Measurements from ENCODE around the gene RNF217. TPM values are rescaled to one million over a fixed set of nuclear protein-coding genes. Genes with fewer than 3 reads are reported as not detected.

The RNF217 gene
- total RNA-seq, 1 experiment from 2014 or later = 12.2 TPM

GRCh38 chr6:124963416-124963785 is 1.2 kb downstream of the RNF217 start (continued):
- TF ChIP-seq ZNF281 (CRISPR knock-in tag; IDR thresholded peaks at IDR 0.05) = no peak
- no peak for TF ChIP-seq GTF2I (CRISPR knock-in tag; conservative IDR thresholded peaks at IDR 0.05)
- TF ChIP-seq CREB1 (CRISPR knock-in tag; IDR thresholded peaks at IDR 0.05) = no peak
- no peak for TF ChIP-seq NFE2L1 (CRISPR knock-in tag; IDR thresholded peaks at IDR 0.05)
- TF ChIP-seq ZNF317 (CRISPR knock-in tag; IDR thresholded peaks at IDR 0.05; ENCODE audit: borderline replicate concordance, low read depth) = no peak
- no peak for TF ChIP-seq SOX15 (CRISPR knock-in tag; IDR thresholded peaks at IDR 0.05)
- TF ChIP-seq STAT6 (CRISPR knock-in tag; conservative IDR thresholded peaks at IDR 0.05; ENCODE audit: low read depth) = no peak
- TF ChIP-seq ETV6 (CRISPR knock-in tag; IDR thresholded peaks at IDR 0.05) = no peak
- TF ChIP-seq JUN (CRISPR knock-in tag; IDR thresholded peaks at IDR 0.05) = no peak
- TF ChIP-seq SMAD3 (CRISPR knock-in tag; IDR thresholded peaks at IDR 0.05; ENCODE audit: borderline replicate concordance) = no peak
- TF ChIP-seq CTCF (IDR thresholded peaks at IDR 0.05) = no peak
- no peak for TF ChIP-seq SMAD4 (CRISPR knock-in tag; IDR thresholded peaks at IDR 0.05)
- no peak for TF ChIP-seq E2F1 (CRISPR knock-in tag; IDR thresholded peaks at IDR 0.05)

GRCh38 chr6:124963831-124964763 is 1.9 kb downstream of the RNF217 start:
- Mint-ChIP-seq H3K4me3 (peak overlapping the region; percentile 79), H3K36me3 (no peaks in the 10 kb centered on the region), H3K9me3 (no peaks in the 10 kb centered on the region), H3K27ac (peak overlapping the region; percentile 35; the same call in 1 of the 2 replicates), H3K4me1 (peaks cover 38% of the 10 kb centered on the region), H3K27me3 (ENCODE audit: low read depth) (peaks cover 13% of the 10 kb centered on the region)
- TF ChIP-seq IRF2 (CRISPR knock-in tag; IDR thresholded peaks at IDR 0.05; ENCODE audit: borderline replicate concordance, low read depth) (no peak), ATF6 (CRISPR knock-in tag; IDR thresholded peaks at IDR 0.05) (no peak), NR3C1 (CRISPR knock-in tag; conservative IDR thresholded peaks at IDR 0.05; ENCODE audit: low read depth) (no peak), GRHL2 (CRISPR knock-in tag; IDR thresholded peaks at IDR 0.05; ENCODE audit: insufficient replicate concordance, severe bottlenecking) (no peak)
- CTCF ChIA-PET = interaction anchor here (1.4 kb wide), 1 partner anchor 93 kb away, joined by 4 read pairs; no protein-coding TSS in a partner anchor
- POLR2A ChIA-PET = no interaction called here
- DNase-seq (ENCODE audit: low spot score) (no peak), ATAC-seq (no peak)

All from WTC11 (cell line).